ENCODE data around the gene TESMIN.

Gene TESMIN

DNA sequence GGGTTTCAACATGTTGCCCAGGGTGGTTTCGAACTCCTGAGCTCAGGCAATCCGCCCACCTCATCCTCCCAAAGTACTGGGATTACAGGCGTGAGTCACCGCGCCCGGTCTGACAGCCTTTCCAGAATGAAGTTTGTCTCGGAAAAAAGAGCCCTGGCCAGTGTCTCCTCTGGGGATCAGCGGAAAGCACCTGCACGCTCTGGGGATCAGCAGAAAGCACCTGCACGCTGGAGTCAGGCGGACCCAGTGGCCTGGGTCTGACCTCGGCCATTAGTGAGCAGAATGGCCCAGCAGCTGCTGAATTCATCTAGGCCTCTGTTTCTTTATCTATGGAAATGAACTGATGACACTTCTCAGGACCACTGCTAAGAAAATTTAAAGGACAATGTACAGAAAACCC, 10.5 kb upstream of the TESMIN start:
- DNase-seq (ENCODE audit: low read depth, low spot score) = no peak

- no peak for DNase-seq (ENCODE audit: low read depth, low spot score)
Measured at GRCh38 chr11:68759991-68760390, 8.7 kb upstream of the TESMIN start.

DNA sequence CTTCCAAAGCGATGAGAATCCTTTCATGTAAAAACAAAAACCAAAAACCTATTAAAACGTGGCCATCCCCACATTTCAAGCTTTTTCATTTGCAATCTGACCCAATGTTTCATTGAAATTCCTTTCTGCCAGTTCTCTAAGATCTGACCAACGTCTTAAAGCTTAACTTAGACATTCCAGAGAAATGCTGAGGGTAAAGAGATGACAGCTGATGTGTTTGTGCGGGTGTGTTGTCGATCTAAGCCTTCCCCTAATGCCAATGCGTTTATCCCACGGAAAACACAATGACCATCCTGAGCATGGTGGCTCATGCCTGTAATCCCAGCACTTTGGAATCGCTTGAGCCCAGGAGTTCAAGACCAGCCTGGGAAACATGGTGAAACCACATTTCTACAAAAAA, 6.4 kb upstream of the TESMIN start:
- no peak for DNase-seq (ENCODE audit: low read depth, low spot score)

- DNase-seq (ENCODE audit: low read depth, low spot score) = no peak
Measured at GRCh38 chr11:68756171-68756766, 4.9 kb upstream of the TESMIN start.

- DNase-seq (ENCODE audit: low read depth, low spot score) = no peak
Measured at GRCh38 chr11:68753300-68753699, 2.0 kb upstream of the TESMIN start.

- DNase-seq (ENCODE audit: low read depth, low spot score) = no peak
Measured at GRCh38 chr11:68751004-68751325, 355 bp downstream of the TESMIN start.

GRCh38 chr11:68750195-68751003, 921 bp downstream of the TESMIN start:
- no peak for DNase-seq (ENCODE audit: low read depth, low spot score)

DNA sequence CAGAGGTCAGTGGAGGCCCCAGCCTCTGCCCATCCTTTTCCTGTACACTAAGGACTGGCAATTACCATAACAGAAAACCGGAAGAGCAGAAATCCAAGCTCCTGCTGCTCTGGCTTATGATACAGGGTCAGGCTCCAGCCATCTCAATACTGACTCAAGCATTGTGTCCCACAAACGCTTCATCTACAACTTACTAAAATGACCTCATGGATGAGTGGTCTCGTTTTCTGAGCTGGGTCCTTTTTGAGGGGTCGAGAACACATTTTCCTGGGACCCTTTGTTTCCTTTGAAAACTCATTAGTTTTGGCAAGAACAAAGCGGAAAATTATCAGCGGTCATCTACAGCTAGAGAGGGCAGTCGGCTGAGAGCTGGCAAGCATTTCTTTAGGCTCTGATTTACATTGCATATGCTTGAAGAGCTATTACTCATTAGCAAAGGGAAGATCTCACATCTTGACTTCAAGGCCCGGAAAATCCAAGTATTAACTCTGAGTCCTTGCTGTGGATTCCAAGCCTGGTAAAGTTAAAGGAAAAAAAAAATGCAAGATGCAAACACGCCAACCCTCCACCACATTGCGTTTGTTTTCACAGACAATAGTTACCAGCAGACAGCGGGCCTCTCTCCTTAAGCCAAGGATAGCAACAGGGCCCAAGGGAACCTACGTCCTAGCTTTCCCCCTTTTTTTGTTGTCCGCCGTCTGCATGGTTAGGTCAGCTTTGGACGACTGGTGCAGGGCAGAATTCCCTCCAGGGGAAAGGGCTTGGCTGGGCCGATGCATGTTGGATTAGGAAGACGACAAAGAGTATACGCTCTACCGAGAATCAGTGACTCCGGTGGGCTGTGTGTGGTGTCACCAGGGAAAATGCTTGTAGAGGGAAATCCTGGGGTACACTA, 1.8 kb downstream of the TESMIN start:
- DNase-seq (ENCODE audit: low read depth, low spot score) = no peak

DNA sequence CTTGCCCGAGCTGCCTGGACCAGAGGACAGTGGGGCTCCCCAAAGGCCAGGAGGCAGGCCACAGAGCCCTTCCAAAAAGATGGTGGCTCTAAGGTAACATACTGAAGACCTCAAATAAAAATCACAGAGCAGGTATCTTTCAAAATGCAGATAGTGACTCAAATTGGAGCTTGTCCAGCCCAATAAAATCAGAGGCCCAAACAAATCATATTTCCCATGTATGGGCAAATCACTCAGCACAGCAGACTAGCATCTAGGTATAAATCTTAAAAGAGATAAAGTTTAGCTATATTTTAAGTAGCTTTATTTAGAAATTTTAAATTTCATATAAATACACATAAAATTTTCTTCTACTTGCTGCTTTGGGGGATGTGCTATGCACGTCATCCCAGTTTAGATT, 3.3 kb downstream of the TESMIN start:
- DNase-seq (ENCODE audit: low read depth, low spot score) = no peak

DNA sequence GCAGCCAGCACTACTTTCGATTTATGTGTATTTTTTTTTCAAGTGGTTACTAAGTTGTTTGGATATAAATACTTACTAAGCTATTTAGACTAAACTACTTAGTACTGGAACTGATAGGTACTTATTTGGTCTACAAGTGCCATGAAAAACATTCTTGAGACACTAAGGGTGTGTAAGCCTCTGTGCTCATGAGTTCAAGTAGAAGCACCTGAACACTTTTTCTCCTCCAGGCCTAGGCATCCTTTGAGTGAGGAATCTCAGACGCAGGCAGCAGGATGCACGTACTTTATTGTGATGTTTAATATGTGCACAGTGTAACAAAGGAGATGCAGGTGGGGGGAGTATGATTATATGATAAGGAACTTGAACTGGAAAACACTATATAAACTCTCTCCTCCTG, 7.8 kb downstream of the TESMIN start:
- no peak for DNase-seq (ENCODE audit: low read depth, low spot score)

DNA sequence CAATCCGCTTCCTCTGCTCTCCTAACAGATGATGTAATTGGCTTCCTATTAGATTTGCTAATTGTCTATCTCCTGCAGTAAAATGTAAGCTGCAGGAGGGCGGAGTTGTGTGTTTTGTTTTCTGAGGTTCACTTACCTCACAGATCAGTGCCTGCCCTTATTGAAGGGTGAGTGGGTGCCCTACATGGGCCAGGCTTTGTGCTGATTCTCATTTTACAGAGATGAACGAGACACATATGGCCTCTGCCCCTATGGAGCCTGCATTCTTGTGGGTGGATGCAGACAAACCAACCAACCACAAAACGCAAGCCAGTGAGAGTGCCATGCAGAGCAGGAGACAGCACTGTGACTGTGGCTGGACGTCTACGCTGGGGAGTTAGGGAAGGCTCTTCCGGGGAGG, 9.9 kb downstream of the TESMIN start:
- DNase-seq (ENCODE audit: low read depth, low spot score) = no peak

DNA sequence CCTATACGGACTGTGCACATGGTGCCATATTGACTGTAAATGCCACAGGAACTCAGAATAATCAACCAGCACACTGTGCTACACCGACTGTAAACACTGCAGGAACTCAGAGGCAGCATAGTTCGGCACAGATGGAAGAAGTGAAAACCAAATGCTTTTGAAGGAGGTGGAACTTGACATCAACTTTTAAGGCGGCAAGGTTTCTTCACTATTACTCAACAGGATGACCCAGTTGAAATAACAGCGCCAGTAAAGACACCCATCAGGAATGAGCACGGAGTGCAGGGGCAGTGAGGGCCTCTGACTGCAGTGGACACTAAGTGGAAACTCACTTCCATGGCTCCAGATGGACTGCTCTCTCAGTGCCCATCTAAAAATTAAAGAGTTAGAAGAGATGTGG, 15.7 kb downstream of the TESMIN start:
- no peak for DNase-seq (ENCODE audit: low read depth, low spot score)

GRCh38 chr11:68735125-68735524, 16.2 kb downstream of the TESMIN start:
- DNase-seq (ENCODE audit: low read depth, low spot score) = no peak

- DNase-seq (ENCODE audit: low read depth, low spot score) = no peak
Measured at GRCh38 chr11:68734111-68734510, 17.2 kb downstream of the TESMIN start.

GRCh38 chr11:68727783-68728182, 23.5 kb downstream of the TESMIN start:
- no peak for DNase-seq (ENCODE audit: low read depth, low spot score)

DNA sequence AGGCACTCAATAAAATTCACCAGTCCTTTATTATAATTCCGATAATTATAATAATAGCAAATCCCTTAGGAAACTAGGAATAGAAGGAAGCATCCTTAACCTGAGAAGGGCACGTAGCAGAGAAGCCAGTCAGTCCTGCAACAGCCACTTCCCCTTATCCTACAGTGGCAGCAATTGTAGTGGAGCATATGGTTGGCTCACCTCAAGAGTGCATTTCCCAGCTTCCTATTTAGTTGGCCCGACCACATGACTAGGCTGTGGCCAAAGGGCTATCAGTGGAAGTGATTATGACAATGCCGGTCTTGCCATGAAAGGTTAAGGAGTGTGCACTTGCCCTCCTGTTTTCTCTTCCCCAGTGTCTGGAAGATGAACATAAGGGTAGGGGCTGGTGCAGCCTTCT, 27.0 kb downstream of the TESMIN start:
- no peak for DNase-seq (ENCODE audit: low read depth, low spot score)

- DNase-seq (ENCODE audit: low read depth, low spot score) = no peak
Measured at GRCh38 chr11:68722143-68722542, 29.2 kb downstream of the TESMIN start.

GRCh38 chr11:68721075-68721474, 30.2 kb downstream of the TESMIN start:
- no peak for DNase-seq (ENCODE audit: low read depth, low spot score)

DNA sequence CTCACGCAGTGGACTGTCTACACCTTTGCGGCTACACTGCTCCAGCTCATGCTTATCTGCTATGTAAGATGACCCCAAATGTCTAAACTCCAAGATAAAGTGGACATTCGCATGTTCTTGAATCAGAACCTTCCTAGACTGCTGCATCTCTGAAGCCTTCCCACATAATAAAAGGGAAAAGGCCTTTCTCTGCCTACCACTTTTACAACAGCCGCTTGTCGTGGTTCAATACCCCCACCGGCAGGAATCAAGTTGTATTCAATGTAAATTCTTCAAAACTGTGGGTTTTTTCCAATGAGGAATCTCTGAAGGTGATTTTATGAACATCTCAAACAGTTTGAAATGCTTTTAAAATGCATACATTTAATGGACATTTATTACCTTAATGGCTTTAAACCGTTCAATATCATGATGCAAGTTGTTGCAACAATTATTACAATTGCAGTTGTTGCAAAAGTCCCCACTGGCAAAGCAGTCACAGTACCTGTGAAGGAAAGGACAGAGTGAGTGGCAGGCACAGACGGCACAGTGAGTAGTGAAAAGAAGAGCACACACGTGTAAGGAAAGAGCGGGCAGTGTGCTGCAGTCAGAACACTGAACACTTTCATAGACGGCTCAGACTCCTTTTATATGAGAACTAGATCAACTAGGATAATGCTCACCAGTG, 35.7 kb downstream of the TESMIN start:
- no peak for DNase-seq (ENCODE audit: low read depth, low spot score)

DNA sequence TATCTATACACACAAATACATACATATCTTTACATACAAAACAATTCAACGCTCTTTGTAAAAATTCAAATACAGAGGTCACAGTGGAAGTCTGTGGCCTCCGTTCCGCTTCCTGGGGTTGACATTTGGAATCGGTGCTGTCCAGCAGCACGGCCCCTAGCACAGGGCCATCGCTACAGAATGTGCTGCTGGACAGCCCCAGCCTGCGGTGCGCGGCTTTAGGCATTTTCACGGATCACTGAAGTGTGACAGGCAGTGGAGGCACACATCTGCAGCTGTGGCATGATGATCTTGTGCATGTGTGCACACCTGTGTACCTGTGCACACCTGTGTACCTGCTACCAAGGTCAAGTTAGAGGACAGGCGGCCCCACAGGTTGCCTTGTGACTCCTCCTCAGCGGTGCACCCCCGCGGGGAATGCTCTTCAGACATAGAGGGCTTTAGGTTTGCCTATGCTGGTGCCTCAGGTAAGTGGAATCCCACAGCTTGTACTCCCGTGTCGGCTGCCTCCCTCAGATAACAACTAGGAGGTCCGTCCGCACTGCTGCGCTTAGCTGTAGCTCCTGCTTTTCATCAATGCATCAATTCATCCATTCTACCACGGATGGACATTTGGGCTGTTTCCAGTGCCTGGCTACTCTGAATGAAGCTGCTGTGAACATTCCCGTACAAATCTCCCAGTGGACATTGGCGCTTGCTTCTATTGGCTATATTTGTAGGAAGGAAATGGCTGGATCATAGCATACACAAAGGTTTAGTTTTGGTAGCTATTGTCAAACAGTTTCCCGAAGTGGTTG, 37.1 kb downstream of the TESMIN start:
- no peak for DNase-seq (ENCODE audit: low read depth, low spot score)

DNA sequence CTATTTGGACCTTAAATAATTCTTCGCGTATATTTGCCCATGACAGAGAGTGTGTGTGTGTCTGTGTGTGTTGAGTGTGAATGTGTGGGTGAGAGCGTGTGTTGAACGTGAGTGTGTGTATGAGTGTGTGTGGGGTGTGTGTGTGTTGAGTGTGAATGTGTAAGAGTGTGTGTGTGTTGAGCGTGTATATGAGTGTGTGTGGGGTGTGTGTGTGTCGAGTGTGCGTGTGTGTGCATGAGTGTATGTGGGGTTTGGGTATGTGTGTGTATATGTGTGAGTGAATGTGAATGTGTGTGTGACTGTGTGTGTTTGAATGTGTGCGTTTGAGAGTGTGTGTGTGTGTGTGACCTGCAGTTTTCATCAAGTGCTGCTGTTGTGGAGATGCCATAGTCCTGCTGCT, 40.2 kb downstream of the TESMIN start:
- DNase-seq (ENCODE audit: low read depth, low spot score) = no peak

Data from brain pericyte (primary cell).